A204.1 (cell line): ENCODE measurements around the gene LOXHD1.

Source experiments
- FAIRE-seq: peaks from 2 replicates; lab custom pipeline; 2012; peaks lifted over from hg19 to GRCh38; lab: Jason Lieb, UNC

LOXHD1 gene

GRCh38 chr18:46625069-46625468, 32.0 kb downstream of the LOXHD1 start:
- FAIRE-seq = no peak

GRCh38 chr18:46624127-46624526, 32.9 kb downstream of the LOXHD1 start:
- FAIRE-seq = no peak

GRCh38 chr18:46623541-46623940, 33.5 kb downstream of the LOXHD1 start:
- FAIRE-seq = no peak

GRCh38 chr18:46622999-46623398, 34.0 kb downstream of the LOXHD1 start:
- FAIRE-seq = no peak

DNA sequence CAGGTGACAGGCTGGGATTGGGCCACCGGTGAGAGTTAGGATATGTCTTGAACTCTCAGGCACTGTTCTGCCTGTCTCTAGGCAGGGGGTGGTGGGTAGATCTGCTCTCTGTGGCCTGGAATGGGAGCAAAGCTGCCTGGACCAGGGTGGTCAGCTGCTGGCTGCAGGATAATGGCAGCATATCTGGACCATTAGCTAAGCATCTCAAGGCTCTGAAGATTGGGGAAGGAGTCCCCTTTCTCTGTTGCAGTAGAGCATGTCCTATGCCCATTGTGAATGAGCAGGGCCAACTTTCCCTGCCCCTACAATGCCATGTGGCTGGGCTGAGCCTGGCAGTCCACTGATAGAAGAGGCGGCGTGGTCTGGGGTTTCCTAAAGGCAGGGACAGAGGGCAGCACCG, 34.6 kb downstream of the LOXHD1 start:
- no peak for FAIRE-seq

DNA sequence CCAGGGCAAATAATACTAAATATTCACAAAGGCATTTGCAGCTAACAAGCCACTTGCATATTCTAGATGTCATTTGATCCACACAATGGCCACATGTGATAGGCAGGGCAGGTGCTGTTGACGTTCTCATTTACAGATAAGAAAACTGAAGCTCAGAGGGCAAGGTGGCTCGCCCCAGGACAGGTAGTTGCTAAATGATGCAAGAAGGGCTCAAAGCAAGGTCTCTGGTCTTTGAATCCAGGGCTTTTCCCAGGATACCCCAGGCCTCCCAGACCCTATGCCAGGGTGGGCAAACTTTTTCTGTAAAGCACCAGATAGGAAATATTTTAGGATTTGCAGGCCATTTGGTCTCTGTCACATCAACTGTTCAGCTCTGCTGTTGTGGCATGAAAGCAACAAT, 35.1 kb downstream of the LOXHD1 start:
- FAIRE-seq = no peak

DNA sequence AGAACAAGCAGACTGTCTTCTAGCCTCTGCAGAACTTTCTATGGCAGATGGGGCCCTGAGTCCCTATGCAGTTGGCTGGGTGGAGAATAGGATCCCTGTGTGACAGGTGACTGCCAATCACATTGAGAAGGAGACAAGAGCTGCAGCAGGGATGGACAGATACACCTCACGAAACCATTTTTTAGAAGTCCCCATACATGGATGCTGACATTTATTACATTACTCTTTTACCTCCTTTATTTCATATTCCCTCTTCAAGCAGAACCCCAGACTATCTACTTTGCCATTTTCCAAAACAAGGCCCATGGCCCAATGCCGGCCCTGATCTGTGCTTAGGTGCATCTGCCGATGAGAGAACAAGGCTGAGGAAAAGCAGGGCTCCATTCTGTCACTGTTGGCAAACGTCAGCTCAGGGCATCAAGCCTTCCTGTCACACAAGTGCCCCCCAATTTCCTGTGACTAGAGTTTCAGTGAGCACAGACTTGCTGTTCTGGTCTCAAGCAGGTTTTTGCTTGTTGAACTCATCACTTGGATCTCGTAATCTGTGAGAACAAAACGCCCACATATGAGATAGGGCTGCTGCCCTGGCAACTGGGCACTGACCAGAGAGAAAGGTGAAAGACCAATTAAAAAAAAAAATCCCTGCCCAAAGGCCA, 35.8 kb downstream of the LOXHD1 start:
- no peak for FAIRE-seq

DNA sequence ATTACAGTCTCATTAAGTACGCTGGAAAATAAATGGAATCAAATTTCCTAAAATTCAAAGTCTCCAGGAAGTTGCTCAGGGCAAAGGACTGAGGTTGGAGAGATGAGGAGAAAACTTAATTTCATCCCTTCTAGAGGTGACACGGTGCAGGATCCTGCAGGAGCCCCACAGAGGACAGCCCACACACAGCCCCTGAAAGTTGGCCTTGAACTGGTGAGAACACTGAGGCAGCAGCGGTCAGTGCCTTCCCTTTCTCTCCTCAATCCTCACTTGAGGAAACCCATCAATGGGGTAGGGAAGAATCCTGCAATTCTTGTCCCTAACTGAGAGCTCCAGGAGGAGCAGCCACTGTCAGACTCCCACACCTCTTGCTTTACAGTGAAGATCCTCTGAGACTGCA, 37.5 kb downstream of the LOXHD1 start:
- FAIRE-seq = no peak

- no peak for FAIRE-seq
These were observed 41.3 kb downstream of the LOXHD1 start for GRCh38 chr18:46615720-46616119.

DNA sequence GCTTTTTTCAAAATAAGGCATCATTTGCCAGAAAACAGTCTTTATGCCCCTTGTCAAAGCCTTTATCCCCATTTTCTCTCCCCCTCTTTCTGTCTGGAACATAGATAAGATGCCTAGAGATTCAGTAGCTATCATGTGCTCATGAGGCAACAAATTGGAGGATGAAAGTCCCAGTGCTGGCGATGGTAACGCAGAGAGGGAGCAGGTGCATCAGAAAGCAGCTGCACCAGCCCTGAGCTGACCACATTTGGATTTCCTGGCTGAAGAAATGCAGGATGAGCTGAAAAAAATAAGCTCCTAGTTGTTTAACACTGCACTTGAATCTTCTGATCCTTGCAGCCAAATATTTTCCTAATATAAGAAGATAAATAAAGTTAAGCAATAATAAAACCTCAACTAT, 48.0 kb downstream of the LOXHD1 start:
- no peak for FAIRE-seq

DNA sequence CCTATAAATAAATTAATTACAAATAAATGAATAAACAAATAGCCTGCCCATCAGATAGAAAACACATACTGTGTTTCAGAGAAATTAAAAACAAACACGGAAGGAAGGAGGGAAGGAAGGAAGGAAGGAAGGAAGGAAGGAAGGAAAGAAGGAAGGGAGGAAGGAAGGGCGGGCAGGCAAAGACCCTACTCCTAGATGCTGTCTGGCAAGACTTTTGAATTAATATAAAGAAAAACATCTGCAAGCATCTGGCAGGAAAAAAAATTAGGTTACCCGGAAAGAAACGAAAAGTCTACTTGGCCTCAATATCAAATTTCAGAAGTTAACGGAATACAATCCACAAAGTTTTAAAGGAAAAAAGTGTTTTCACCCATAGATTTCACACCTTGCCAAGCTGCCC, 49.1 kb downstream of the LOXHD1 start:
- FAIRE-seq = no peak

DNA sequence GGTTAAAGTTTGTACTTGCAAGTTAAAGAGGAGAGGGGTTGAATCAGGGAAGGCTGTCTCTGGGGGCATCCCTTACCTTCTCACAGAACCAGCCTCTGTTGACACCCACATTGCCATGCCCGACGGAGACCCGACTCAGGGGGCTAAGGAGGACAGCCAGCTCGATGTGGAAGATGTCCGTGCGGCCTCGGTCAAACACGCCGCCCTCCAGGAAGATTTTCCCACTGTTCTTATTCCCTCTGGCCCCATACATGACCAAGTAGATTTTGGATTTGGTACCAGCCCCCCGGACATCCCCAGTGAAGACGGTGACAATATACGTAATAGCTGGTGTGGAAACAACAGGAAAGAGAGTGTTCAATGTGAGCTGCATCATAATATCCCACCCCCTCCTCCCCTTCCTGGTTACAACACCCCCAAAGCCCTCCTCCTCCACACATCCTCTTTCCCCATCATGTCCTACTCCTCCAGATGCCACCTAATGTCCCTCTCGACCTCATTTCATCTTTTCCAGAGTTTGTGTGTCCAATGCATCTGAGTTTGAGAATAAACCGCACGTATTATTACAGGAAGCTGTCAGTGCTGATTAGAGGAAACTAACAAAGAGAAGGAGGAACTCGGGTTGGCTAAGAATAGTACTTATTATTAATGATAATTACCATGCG, 55.7 kb downstream of the LOXHD1 start:
- FAIRE-seq = no peak

- FAIRE-seq = no peak
These were observed 60.9 kb downstream of the LOXHD1 start for GRCh38 chr18:46596119-46596518.

DNA sequence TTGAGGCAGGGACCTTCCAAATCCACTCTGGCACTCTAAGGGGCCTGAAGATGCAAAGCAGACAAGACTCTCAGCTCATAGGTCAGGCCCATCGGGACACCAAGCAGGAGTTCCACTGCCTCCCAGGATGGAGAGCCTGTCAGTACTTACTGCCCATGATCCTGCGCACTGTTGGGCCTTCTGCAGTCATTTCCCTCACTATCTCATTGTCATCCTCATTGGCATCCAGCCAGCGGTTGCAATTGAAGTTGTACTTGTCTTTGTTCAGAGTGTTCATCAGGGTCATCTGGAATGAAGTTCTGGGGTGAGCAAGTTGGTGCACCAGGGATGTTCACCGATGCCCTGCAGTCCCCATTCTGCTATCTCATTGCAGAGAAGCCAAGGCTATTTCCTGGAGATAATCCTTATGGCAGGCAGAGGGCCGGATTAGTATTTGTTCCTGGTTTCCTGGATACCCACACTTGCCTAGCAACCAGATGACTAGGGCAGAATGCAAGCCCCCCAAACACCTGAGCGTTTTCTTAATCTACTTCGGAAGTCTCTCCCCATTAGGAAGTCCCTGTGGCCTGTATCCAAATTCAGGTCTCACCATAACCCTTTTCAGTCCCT, 65.1 kb downstream of the LOXHD1 start:
- no peak for FAIRE-seq

GRCh38 chr18:46590103-46590502, 66.9 kb downstream of the LOXHD1 start:
- FAIRE-seq = no peak

DNA sequence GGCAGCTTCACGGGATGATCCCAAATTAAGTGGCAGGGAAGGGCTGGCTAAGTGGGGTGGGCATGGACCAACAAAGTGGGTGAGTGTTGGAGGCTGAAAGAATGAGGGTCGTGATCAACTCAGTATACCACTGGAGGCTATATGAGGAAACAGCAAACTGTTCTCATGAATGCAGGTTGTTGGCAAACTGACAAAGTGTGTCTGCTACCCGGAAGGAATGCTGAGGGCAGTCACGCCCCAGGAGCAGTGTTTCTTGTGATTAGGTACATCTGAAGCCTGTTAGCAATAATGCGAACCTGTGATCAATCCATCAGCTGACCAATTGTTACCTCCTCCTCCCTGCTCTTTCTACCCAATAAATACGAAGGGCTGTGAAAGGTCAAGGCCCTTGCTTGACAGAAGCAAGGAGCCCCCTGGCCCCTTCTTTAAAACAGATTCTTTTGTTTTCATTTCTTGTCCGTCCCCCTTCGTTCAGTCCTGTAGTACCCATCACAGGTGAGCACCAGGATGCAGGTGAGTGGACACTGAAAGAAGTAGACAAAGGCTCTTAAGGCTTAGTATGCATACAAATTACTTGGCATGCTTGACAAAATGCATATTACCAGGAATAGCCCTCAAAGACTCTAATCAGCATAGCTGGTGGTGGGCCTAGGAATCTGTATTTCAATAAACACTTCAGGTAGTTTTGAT, 67.9 kb downstream of the LOXHD1 start:
- no peak for FAIRE-seq

- FAIRE-seq = no peak
These were observed 69.4 kb downstream of the LOXHD1 start for GRCh38 chr18:46587600-46587999.

GRCh38 chr18:46583711-46584110, 73.3 kb downstream of the LOXHD1 start:
- FAIRE-seq = no peak

- FAIRE-seq = no peak
These were observed 75.4 kb downstream of the LOXHD1 start for GRCh38 chr18:46581648-46582047.

DNA sequence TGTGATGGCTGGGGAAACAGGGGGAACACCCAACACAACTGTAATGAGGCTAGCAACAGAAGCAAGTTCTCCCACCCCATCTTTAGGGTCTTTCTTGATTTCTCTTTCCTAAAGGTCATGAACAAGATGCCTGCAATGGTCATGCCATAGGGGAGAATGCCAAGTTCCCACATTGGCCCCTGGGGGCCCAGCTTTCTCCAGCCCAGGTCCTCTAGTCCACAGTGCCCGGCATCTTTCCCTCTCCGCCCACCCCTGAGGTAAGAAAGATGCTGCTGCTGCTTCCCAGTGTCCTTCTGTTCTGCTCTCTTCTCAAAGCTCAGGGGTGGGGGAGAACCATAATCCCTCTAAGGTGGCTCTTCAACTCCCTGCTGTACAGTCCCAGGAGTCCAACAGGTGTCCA, 78.0 kb downstream of the LOXHD1 start:
- FAIRE-seq = no peak

DNA sequence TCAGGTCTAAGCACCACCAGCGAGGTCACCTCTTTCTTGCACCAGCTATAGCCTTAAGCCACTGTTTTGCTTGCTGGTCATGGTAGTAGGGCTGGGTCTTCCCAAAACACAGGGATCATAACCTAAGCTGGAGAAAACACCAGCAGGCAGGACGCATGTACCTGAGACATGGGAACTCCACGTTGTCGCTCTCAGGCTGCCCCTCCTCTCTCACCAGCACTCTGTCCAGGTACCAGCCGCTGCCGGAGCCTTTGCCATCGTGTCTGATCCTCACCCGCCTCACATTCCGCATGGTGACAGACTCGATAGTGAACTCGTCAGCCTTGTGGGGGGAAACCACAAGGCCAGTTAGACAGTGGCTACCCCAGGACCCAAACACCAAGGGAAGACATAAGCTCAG, 79.5 kb downstream of the LOXHD1 start:
- FAIRE-seq = no peak

DNA sequence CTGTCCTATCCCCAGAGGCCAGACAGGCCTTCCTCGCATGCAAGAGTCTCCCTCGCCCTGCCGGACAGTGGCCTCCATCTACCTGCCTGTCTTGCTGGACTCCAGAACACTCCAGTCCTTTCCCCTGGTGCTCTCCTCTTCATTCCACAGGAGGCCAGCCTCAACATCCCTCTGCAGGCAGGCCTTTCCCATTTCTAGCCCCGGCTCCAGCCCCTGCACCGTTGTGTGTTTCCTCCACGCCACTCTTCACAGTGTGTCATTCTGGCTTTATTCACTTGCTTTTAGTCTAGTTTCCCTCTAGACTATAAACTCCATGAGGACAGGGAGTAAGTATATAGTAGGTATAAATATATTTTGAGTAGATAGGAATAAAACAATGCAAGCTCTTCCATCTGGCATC, 81.2 kb downstream of the LOXHD1 start:
- FAIRE-seq = no peak

GRCh38 chr18:46574743-46575115, 82.3 kb downstream of the LOXHD1 start:
- no peak for FAIRE-seq
